ENCODE measurements around the gene VANGL2.

DNA sequence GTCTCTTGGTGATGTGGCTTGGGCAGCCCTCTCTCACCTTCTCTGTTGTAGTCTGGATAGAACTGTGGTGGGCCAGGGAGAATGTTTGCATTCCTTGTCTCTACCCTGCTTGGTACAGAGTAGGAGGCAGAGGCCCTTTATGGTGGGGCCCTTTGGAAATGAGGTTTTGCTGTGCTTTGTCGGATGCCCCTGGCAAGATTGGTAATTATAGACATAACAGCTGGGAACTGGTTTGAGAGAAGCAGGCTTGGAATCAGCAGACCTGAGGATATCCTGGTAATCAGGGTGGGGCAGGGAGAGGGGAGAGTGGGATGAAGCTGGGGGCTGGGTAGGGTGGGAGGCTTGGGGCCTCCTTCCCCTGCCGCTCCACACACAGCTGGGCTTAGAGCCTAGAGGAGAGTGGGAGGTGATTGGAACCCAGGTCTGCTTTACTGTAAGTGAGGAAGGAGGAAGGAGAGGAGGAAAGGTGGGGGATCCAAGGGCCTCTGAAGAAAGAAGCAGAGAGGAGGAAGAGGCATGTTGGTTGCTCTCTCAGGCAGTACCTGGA is 5.0 kb downstream of the VANGL2 start:
- TF ChIP-seq, protein P1, sequence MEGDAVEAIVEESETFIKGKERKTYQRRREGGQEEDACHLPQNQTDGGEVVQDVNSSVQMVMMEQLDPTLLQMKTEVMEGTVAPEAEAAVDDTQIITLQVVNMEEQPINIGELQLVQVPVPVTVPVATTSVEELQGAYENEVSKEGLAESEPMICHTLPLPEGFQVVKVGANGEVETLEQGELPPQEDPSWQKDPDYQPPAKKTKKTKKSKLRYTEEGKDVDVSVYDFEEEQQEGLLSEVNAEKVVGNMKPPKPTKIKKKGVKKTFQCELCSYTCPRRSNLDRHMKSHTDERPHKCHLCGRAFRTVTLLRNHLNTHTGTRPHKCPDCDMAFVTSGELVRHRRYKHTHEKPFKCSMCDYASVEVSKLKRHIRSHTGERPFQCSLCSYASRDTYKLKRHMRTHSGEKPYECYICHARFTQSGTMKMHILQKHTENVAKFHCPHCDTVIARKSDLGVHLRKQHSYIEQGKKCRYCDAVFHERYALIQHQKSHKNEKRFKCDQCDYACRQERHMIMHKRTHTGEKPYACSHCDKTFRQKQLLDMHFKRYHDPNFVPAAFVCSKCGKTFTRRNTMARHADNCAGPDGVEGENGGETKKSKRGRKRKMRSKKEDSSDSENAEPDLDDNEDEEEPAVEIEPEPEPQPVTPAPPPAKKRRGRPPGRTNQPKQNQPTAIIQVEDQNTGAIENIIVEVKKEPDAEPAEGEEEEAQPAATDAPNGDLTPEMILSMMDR (conservative IDR thresholded peaks at IDR 0.05; ENCODE audit: low read length): no peak
- no peak for TF ChIP-seq EZH2phosphoT487 (IDR thresholded peaks at IDR 0.05; ENCODE audit: borderline replicate concordance, low read depth, low read length)

Data from OCI-LY7 (cell line).